GM18867 (cell line): ENCODE data around the gene DOCK2.
"Not testable (repeated sequence)": the region's sequence is repeated elsewhere in the genome, so short reads cannot be mapped to it uniquely, and the experiment has no call there.

Experiments
- ATAC-seq: cut with Tn5 transposase; IDR thresholded peaks from one replicate; pipeline ENCODE4 v1.9.1; 2021; ENCODE audit warnings: mild to moderate bottlenecking, moderate library complexity; ENCODE audit not compliant: unreplicated experiment

The DOCK2 gene

GRCh38 chr5:169716287-169716686 lies 79.2 kb downstream of the DOCK2 start:
- ATAC-seq = no peak

- ATAC-seq = no peak
These were observed 80.2 kb downstream of the DOCK2 start for GRCh38 chr5:169717288-169717687.

GRCh38 chr5:169719360-169720314 lies 82.6 kb downstream of the DOCK2 start:
- peak; percentile 69 for ATAC-seq

- no peak for ATAC-seq
These were observed 84.7 kb downstream of the DOCK2 start for GRCh38 chr5:169721771-169722170.

- ATAC-seq = no peak
These were observed 86.2 kb downstream of the DOCK2 start for GRCh38 chr5:169723103-169723831.

GRCh38 chr5:169724303-169725087 lies 87.4 kb downstream of the DOCK2 start:
- no peak for ATAC-seq

- not testable (repeated sequence) for ATAC-seq
These were observed 88.6 kb downstream of the DOCK2 start for GRCh38 chr5:169725665-169726064.

GRCh38 chr5:169728418-169728817 lies 91.3 kb downstream of the DOCK2 start:
- no peak for ATAC-seq

GRCh38 chr5:169731221-169731620 lies 94.1 kb downstream of the DOCK2 start:
- ATAC-seq = no peak

GRCh38 chr5:169732841-169733240 lies 95.8 kb downstream of the DOCK2 start:
- no peak for ATAC-seq

GRCh38 chr5:169735913-169736312 lies 98.8 kb downstream of the DOCK2 start:
- ATAC-seq = no peak

- no peak for ATAC-seq
These were observed 99.6 kb downstream of the DOCK2 start for GRCh38 chr5:169736653-169737052.

GRCh38 chr5:169740435-169740834 lies 103.4 kb downstream of the DOCK2 start:
- ATAC-seq = no peak

GRCh38 chr5:169742771-169743296 lies 105.8 kb downstream of the DOCK2 start:
- ATAC-seq = no peak

- ATAC-seq = no peak
These were observed 107.3 kb downstream of the DOCK2 start for GRCh38 chr5:169744336-169744735.

- ATAC-seq = no peak
These were observed 108.5 kb downstream of the DOCK2 start for GRCh38 chr5:169745441-169746146.

- no peak for ATAC-seq
These were observed 109.1 kb downstream of the DOCK2 start for GRCh38 chr5:169746147-169746694.

GRCh38 chr5:169748174-169748573 lies 111.1 kb downstream of the DOCK2 start:
- ATAC-seq = no peak

- ATAC-seq = no peak
These were observed 112.2 kb downstream of the DOCK2 start for GRCh38 chr5:169749295-169749694.

- no peak for ATAC-seq
These were observed 114.4 kb downstream of the DOCK2 start for GRCh38 chr5:169751490-169751889.
